NCI-H2081 (cell line): Measurements from ENCODE around the gene TEF.
A peak's percentile ranks its signal among the peaks of the same experiment; 100 is the strongest.
"Not testable (repeated sequence)": the region's sequence is repeated elsewhere in the genome, so short reads cannot be mapped to it uniquely, and the experiment has no call there.

ENCODE experiments used
- DNase-seq, 2 experiments: peaks; one replicate each; lab custom pipeline; 2025; lab: John Stamatoyannopoulos, UW

Gene TEF

GRCh38 chr22:41425660-41426365 is 44.1 kb downstream of the TEF start:
- DNase-seq: no peak

GRCh38 chr22:41429232-41429950 is 47.6 kb downstream of the TEF start:
- no peak for DNase-seq

- DNase-seq: no peak
Measured at GRCh38 chr22:41429951-41430332, 48.2 kb downstream of the TEF start.

- DNase-seq: no peak
Measured at GRCh38 chr22:41431656-41432055, 49.9 kb downstream of the TEF start.

GRCh38 chr22:41433480-41433879 is 51.7 kb downstream of the TEF start:
- DNase-seq: not testable (repeated sequence)

GRCh38 chr22:41434361-41435003 is 52.7 kb downstream of the TEF start:
- DNase-seq: not testable (repeated sequence)

- DNase-seq: no peak
Measured at GRCh38 chr22:41435560-41435959, 53.8 kb downstream of the TEF start.

GRCh38 chr22:41436322-41437113 is 54.8 kb downstream of the TEF start:
- DNase-seq: no peak

- no peak for DNase-seq
Measured at GRCh38 chr22:41437198-41437597, 55.5 kb downstream of the TEF start.

GRCh38 chr22:41440511-41440910 is 58.8 kb downstream of the TEF start:
- not testable (repeated sequence) for DNase-seq

- DNase-seq: no peak
Measured at GRCh38 chr22:41442240-41442792, 60.6 kb downstream of the TEF start.

GRCh38 chr22:41444360-41445128 is 62.8 kb downstream of the TEF start:
- DNase-seq: peak; percentile 90 to 94

- DNase-seq: no peak
Measured at GRCh38 chr22:41445129-41446056, 63.7 kb downstream of the TEF start.

- DNase-seq: no peak
Measured at GRCh38 chr22:41446057-41446501, 64.3 kb downstream of the TEF start.

- peak; percentile 81 to 91 for DNase-seq
Measured at GRCh38 chr22:41446639-41447434, 65.1 kb downstream of the TEF start, which contains the start of gene TOB2. Gene TOB2 (minus strand): TSS chr22:41446801. CDS start chr22:41437345, 9,456 bp downstream.

GRCh38 chr22:41447435-41448188 is 65.9 kb downstream of the TEF start:
- peak; percentile 45 to 56 for DNase-seq

- peak; percentile 94 to 98 for DNase-seq
Measured at GRCh38 chr22:41448189-41448808, 66.6 kb downstream of the TEF start.
